HL-60 (cell line): ENCODE measurements around the gene PPP2R5C.

Source experiments
- DNase-seq, 2 experiments: peaks; one replicate each; pipeline ENCODE4 v3.0.0-alpha.2; 2010 to 2020; ENCODE audit warnings: low read depth in 1 of 2, low spot score in 1 of 2
- H3K27ac ChIP-seq: fragments of 250-450 bp; sonication (Bioruptor Pico); replicated peaks from 2 replicates; pipeline ENCODE4 v1.5.1; 2020; ENCODE audit warnings: mild to moderate bottlenecking, moderate library complexity
- H3K27me3 ChIP-seq: fragments of 250-450 bp; sonication (Bioruptor Pico); 2 replicates; pipeline ENCODE4 v1.5.1; 2021; ENCODE audit warnings: mild to moderate bottlenecking, moderate library complexity; ENCODE audit not compliant: insufficient read depth, poor library complexity, severe bottlenecking
- H3K4me3 ChIP-seq: replicated peaks from 2 replicates; pipeline ENCODE4 v1.5.1; 2011; ENCODE audit warnings: mild to moderate bottlenecking, control low read depth, low read length; ENCODE audit not compliant: insufficient read depth
- GABPA ChIP-seq: IDR thresholded peaks from 2 replicates; pipeline ENCODE4 v1.6.1; 2012; ENCODE audit warnings: low read depth
- POLR2AphosphoS5 ChIP-seq: IDR thresholded peaks from 2 replicates; pipeline ENCODE4 v1.6.1; 2012; ENCODE audit warnings: low read depth
- SPI1 ChIP-seq: IDR thresholded peaks from 2 replicates; pipeline ENCODE4 v1.6.1; 2012; ENCODE audit warnings: low read depth, mild to moderate bottlenecking, borderline replicate concordance
- TF ChIP-seq, protein P1 (sequence below): IDR thresholded peaks from 2 replicates; pipeline ENCODE4 v1.6.1; 2012; ENCODE audit warnings: low read depth; ENCODE audit not compliant: insufficient replicate concordance
- TF ChIP-seq, protein P2 (sequence below): IDR thresholded peaks from one replicate; pipeline ENCODE4 v1.5.1; 2011; ENCODE audit warnings: low read length, control low read depth, inconsistent platforms; ENCODE audit not compliant: insufficient read depth

PPP2R5C gene

DNA sequence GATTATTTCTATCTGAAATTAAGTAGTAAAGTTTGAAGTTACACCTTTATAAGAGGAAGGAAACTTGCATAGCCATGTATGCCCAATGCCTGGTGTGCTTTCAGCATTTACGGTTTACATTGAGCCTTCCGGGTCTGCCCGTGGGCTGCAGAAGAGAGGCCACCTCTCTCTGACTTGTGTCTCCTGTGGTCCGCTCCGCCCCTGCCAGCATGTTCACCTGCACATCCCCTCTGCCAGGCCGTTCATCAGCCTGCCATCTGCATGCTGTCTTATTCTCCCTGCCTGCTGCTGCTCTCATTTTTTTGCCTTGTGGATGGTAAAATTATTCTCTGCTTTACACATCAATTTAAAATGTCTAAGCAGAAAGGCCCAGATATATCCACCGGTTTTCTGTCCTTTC is 161.4 kb downstream of the PPP2R5C start:
- H3K4me3 ChIP-seq: no peak overlapping the region
- TF ChIP-seq, protein P1, sequence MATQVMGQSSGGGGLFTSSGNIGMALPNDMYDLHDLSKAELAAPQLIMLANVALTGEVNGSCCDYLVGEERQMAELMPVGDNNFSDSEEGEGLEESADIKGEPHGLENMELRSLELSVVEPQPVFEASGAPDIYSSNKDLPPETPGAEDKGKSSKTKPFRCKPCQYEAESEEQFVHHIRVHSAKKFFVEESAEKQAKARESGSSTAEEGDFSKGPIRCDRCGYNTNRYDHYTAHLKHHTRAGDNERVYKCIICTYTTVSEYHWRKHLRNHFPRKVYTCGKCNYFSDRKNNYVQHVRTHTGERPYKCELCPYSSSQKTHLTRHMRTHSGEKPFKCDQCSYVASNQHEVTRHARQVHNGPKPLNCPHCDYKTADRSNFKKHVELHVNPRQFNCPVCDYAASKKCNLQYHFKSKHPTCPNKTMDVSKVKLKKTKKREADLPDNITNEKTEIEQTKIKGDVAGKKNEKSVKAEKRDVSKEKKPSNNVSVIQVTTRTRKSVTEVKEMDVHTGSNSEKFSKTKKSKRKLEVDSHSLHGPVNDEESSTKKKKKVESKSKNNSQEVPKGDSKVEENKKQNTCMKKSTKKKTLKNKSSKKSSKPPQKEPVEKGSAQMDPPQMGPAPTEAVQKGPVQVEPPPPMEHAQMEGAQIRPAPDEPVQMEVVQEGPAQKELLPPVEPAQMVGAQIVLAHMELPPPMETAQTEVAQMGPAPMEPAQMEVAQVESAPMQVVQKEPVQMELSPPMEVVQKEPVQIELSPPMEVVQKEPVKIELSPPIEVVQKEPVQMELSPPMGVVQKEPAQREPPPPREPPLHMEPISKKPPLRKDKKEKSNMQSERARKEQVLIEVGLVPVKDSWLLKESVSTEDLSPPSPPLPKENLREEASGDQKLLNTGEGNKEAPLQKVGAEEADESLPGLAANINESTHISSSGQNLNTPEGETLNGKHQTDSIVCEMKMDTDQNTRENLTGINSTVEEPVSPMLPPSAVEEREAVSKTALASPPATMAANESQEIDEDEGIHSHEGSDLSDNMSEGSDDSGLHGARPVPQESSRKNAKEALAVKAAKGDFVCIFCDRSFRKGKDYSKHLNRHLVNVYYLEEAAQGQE: no peak
- TF ChIP-seq, protein P2, sequence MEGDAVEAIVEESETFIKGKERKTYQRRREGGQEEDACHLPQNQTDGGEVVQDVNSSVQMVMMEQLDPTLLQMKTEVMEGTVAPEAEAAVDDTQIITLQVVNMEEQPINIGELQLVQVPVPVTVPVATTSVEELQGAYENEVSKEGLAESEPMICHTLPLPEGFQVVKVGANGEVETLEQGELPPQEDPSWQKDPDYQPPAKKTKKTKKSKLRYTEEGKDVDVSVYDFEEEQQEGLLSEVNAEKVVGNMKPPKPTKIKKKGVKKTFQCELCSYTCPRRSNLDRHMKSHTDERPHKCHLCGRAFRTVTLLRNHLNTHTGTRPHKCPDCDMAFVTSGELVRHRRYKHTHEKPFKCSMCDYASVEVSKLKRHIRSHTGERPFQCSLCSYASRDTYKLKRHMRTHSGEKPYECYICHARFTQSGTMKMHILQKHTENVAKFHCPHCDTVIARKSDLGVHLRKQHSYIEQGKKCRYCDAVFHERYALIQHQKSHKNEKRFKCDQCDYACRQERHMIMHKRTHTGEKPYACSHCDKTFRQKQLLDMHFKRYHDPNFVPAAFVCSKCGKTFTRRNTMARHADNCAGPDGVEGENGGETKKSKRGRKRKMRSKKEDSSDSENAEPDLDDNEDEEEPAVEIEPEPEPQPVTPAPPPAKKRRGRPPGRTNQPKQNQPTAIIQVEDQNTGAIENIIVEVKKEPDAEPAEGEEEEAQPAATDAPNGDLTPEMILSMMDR: no peak
- TF ChIP-seq SPI1 (no peak), POLR2AphosphoS5 (no peak), GABPA (no peak)
- no peak for DNase-seq
- H3K27ac ChIP-seq: no peak overlapping the region
- no peaks in the 10 kb centered on the region for H3K27me3 ChIP-seq

DNA sequence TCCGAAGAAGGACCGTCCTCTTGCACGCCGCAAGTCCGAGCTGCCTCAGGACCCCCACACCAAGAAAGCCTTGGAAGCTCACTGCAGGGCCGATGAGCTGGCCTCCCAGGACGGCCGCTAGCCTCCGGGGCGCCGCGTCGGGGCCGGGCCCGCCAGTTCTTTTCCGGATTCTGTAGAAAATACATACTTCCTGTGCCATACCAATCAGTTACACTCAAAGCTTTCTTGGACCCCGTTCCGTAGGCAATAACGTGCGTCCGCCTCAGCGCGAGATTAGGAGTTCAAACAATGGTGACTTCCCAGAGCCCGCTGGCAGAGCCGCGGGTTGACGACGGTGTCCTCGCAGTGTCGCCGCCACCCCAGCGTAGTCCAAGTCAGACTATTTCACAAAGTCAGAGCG is 163.6 kb downstream of the PPP2R5C start:
- DNase-seq: no peak
- no peaks in the 10 kb centered on the region for H3K27me3 ChIP-seq
- no peak overlapping the region for H3K27ac ChIP-seq
- TF ChIP-seq, protein P2: no peak
- TF ChIP-seq, protein P1: no peak
- TF ChIP-seq GABPA (no peak), POLR2AphosphoS5 (no peak), SPI1 (no peak)
- no peak overlapping the region for H3K4me3 ChIP-seq

DNA sequence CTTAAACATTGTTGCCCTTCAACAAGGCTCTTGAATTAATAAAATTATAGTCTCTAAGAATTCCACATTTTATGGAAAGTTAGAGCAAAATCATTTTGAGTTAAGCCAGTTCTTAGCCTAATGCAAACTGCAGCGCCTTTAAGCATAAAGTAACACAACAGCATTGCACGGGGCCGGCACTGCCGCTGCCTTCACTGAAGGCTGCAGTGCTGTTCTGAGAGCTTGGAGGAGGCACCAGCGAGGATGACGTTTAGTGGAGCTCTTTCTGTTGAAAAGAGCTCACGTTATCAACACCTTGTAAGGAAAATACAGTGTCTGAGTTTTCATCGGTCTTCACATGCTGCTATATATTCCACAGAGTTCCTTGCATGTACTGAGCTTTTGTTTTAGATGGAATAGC is 164.6 kb downstream of the PPP2R5C start:
- no peak overlapping the region for H3K27ac ChIP-seq
- no peak for DNase-seq
- no peak overlapping the region for H3K4me3 ChIP-seq
- no peaks in the 10 kb centered on the region for H3K27me3 ChIP-seq
- TF ChIP-seq, protein P2: no peak
- no peak for TF ChIP-seq SPI1
- TF ChIP-seq POLR2AphosphoS5: no peak
- TF ChIP-seq, protein P1: no peak
- no peak for TF ChIP-seq GABPA
